A549 (cell line): Measurements from ENCODE around the gene TTC7B. TPM values are rescaled to one million over a fixed set of nuclear protein-coding genes. Genes with fewer than 3 reads are reported as not detected.

Experiments used
- ATAC-seq, 2 experiments: fragments of 200-7000 bp in 1 of 2; fragments of >200 bp in 1 of 2; cut with Nextera tagmentation in 1 of 2; cut with Tn5 transposase in 1 of 2; 3 replicates each; pipeline versions ENCODE4 v1.8.0 to v1.9.1; 2018 to 2020; ENCODE audit warnings: mild to moderate bottlenecking in 1 of 2, moderate library complexity in 1 of 2
- CTCF ChIA-PET: fragments of 300-600 bp; sonication (Branson Sonifier 250); formaldehyde crosslinking; extraction: SDS; loops from one replicate; lab custom pipeline; 2021; ENCODE audit warnings: antibody characterized with exemption, inconsistent platforms; lab: Yijun Ruan, JAX
- POLR2A ChIA-PET: fragments of 350-600 bp; formaldehyde crosslinking; extraction: SDS; loops from one replicate; lab custom pipeline; 2021; ENCODE audit warnings: antibody characterized with exemption, inconsistent platforms; lab: Yijun Ruan, JAX
- DNase-seq, 2 experiments: peaks; one replicate each; pipeline versions ENCODE4 v3.0.0 to v3.0.0-alpha.2; 2011 to 2016; ENCODE audit warnings: low read depth in 1 of 2, low spot score in 1 of 2
- FAIRE-seq: peaks from 2 replicates; lab custom pipeline; 2011; peaks lifted over from hg19 to GRCh38; lab: Jason Lieb, UNC
- H3K27ac ChIP-seq, 2 experiments: fragments of >200 bp; sonication (Bioruptor Twin); formaldehyde crosslinking; 3 replicates each; pipeline ENCODE4 v1.5.1; 2016 to 2017
- H3K4me1 ChIP-seq: fragments of >200 bp; sonication (Bioruptor Twin); formaldehyde crosslinking; 3 replicates; pipeline ENCODE4 v1.6.1; 2016
- H3K4me2 ChIP-seq: fragments of >200 bp; sonication (Bioruptor Twin); formaldehyde crosslinking; 3 replicates; pipeline ENCODE4 v1.6.1; 2016
- H3K4me3 ChIP-seq: fragments of >200 bp; sonication (Bioruptor Twin); formaldehyde crosslinking; 3 replicates; pipeline ENCODE4 v1.5.1; 2016
- H3K9me3 ChIP-seq: fragments of >200 bp; sonication (Bioruptor Twin); formaldehyde crosslinking; 3 replicates; pipeline ENCODE4 v1.6.1; 2016
- CBX2 ChIP-seq: fragments of 200-600 bp; sonication (generic); IDR thresholded peaks from 2 replicates; pipeline ENCODE4 v1.6.1; 2016; ENCODE audit warnings: low read depth, mild to moderate bottlenecking, borderline replicate concordance
- CHD4 ChIP-seq: fragments of 200-600 bp; sonication (generic); IDR thresholded peaks from 2 replicates; pipeline ENCODE4 v1.6.1; 2016; ENCODE audit warnings: antibody characterized with exemption, mild to moderate bottlenecking, borderline replicate concordance
- CTCF ChIP-seq: fragments of >200 bp; sonication (Bioruptor Twin); formaldehyde crosslinking; IDR thresholded peaks from 3 replicates; pipeline ENCODE4 v1.5.1; 2016
- E2F6 ChIP-seq: IDR thresholded peaks from 2 replicates; pipeline ENCODE4 v1.6.1; 2012; ENCODE audit warnings: low read depth, borderline replicate concordance
- EHMT2 ChIP-seq: fragments of 200-600 bp; sonication (generic); IDR thresholded peaks from 2 replicates; pipeline ENCODE4 v1.6.1; 2016; ENCODE audit warnings: antibody characterized with exemption, low read depth, mild to moderate bottlenecking, moderate library complexity
- ELK1 ChIP-seq: fragments of 150-350 bp; IDR thresholded peaks from 2 replicates; pipeline ENCODE4 v1.6.1; 2014; ENCODE audit warnings: low read depth, mild to moderate bottlenecking, low read length
- FOXS1 ChIP-seq: fragments of 250-450 bp; sonication (Bioruptor Pico); IDR thresholded peaks from 2 replicates; pipeline ENCODE4 v1.5.0; 2020; ENCODE audit warnings: mild to moderate bottlenecking, moderate library complexity
- HES2 ChIP-seq: fragments of >200 bp; sonication (Bioruptor Twin); formaldehyde crosslinking; IDR thresholded peaks from 2 replicates; pipeline ENCODE4 v1.6.1; 2016
- HEYL ChIP-seq: fragments of 250-450 bp; sonication (Bioruptor Pico); IDR thresholded peaks from 2 replicates; pipeline ENCODE4 v1.8.0; 2021; ENCODE audit warnings: mild to moderate bottlenecking, moderate library complexity
- HOXB13 ChIP-seq: fragments of 250-450 bp; sonication (Bioruptor Pico); IDR thresholded peaks from 2 replicates; pipeline ENCODE4 v1.5.0; 2020; ENCODE audit warnings: low read depth, mild to moderate bottlenecking, moderate library complexity
- HOXB5 ChIP-seq: fragments of 250-450 bp; sonication (Bioruptor Pico); IDR thresholded peaks from 2 replicates; pipeline ENCODE4 v1.5.0; 2020; ENCODE audit warnings: mild to moderate bottlenecking, moderate library complexity
- JUN ChIP-seq, 2 experiments: fragments of >200 bp; sonication (Bioruptor Twin); formaldehyde crosslinking; IDR thresholded peaks; 2 replicates in 1 of 2; 3 replicates in 1 of 2; pipeline ENCODE4 v1.6.1; 2016 to 2017
- KDM1A ChIP-seq: fragments of 200-600 bp; sonication (generic); IDR thresholded peaks from 2 replicates; pipeline ENCODE4 v1.6.1; 2016; ENCODE audit warnings: low read depth, mild to moderate bottlenecking
- KDM5A ChIP-seq: fragments of 200-600 bp; sonication (generic); IDR thresholded peaks from 2 replicates; pipeline ENCODE4 v1.6.1; 2016; ENCODE audit warnings: antibody characterized with exemption, mild to moderate bottlenecking
- MAZ ChIP-seq: fragments of 150-350 bp; IDR thresholded peaks from 2 replicates; pipeline ENCODE4 v1.6.1; 2014; ENCODE audit warnings: antibody characterized with exemption, low read depth, low read length, borderline replicate concordance
- MYC ChIP-seq: IDR thresholded peaks from 2 replicates; pipeline ENCODE4 v1.6.1; 2012; ENCODE audit warnings: mild to moderate bottlenecking, inconsistent platforms, low read length, improper control_type of control experiment, borderline replicate concordance
- NR3C1 ChIP-seq: fragments of >200 bp; sonication (Bioruptor Twin); formaldehyde crosslinking; IDR thresholded peaks from 3 replicates; pipeline ENCODE4 v1.6.1; 2017
- SMC3 ChIP-seq: fragments of >200 bp; sonication (Bioruptor Twin); formaldehyde crosslinking; IDR thresholded peaks from 3 replicates; pipeline ENCODE4 v1.6.1; 2018; ENCODE audit warnings: inconsistent platforms
- WGBS: methylation state at CpG from one replicate; pipeline ENCODE4 v1.1.6; 2017; ENCODE audit errors: missing lambda C conversion rate; 5-methylcytosine and 5-hydroxymethylcytosine counted together
- polyA plus RNA-seq, 4 experiments: library from polyadenylated mRNA; depleted of rRNA in 3 of 4; stranded (reverse); fragments of >200 nt; fragmentation: RNase III in 1 of 4; extraction: RNeasy Plus Mini Kit Qiagen cat#74134 plus additional on column Dnase treatment in 1 of 4; gene quantifications; 2 replicates in 3 of 4; 3 replicates in 1 of 4; pipeline ENCODE4 v1.2.3, GENCODE V29; 2011 to 2017
- TF ChIP-seq, protein P1 (sequence below): IDR thresholded peaks from 2 replicates; pipeline ENCODE4 v1.6.1; 2012
- TF ChIP-seq, protein P2 (sequence below): IDR thresholded peaks from 2 replicates; pipeline ENCODE4 v1.6.1; 2012

TTC7B gene
- polyA plus RNA-seq, 2 of the 4 experiments (the other 2 are of a cell fraction) = 16.6 to 28.0 TPM

DNA sequence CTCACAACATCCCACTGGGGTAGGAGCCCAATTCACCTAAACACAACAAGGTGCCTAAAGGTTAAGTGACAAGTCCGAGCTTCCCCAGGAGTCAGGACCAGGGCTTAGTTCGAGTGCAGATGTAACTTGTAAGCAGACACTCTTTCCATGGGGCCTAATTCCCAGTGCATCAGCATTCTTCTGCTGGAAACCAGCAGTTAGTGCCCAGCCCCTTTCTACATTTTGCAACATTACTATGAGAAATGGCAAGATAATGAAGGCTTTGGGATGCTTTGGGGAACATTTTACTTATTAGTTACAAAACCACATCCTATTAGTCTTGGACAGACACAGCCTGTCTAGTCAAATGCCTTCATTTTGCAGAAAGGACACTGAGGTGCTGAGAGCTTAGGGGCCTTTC is 239.6 kb downstream of the TTC7B start:
- WGBS = 68% methylated on average over 2 of the region's 2 CpGs
- CTCF ChIA-PET = no interaction called here

DNA sequence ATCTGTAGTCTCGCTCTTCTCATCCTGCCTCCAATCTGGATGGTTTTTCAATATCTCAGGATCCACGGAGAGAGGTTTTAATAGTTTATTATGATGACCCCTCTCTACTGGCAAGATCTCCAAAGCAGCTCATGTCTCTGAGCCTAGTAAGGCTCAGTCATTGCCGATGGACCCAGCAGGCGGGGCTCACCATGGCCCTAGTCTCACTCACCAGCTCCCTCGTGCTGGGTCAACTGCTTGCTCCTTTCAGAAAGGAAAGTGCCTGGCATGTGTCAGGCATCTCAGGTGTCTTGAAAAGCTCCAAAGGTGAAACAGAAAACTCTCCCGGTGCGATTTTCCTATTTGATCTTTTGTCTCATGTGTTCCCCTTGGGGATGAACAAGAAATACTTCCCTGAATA is 240.4 kb downstream of the TTC7B start:
- no peak for FAIRE-seq
- H3K4me3 ChIP-seq = no peak overlapping the region
- CTCF ChIA-PET = interaction anchor here (1.7 kb wide), 1 partner anchor 33 kb away, joined by 3 read pairs; no protein-coding TSS in a partner anchor
- 88% methylated on average over 7 of the region's 7 CpGs for WGBS
- no peaks in the 10 kb centered on the region for H3K4me1 ChIP-seq
- no peak for DNase-seq
- H3K27ac ChIP-seq = no peak overlapping the region
- H3K9me3 ChIP-seq = no peaks in the 10 kb centered on the region
- POLR2A ChIA-PET = no interaction called here
- H3K4me2 ChIP-seq = no peak overlapping the region
- ATAC-seq = no peak
- TF ChIP-seq KDM5A (no peak), MYC (no peak), HEYL (CRISPR knock-in tag) (no peak), FOXS1 (CRISPR knock-in tag) (no peak), CHD4 (no peak), E2F6 (no peak), ELK1 (no peak), EHMT2 (no peak), SMC3 (no peak)

More for the DNA sequence above, 239.6 kb downstream of the TTC7B start:
- no peak for FAIRE-seq
- POLR2A ChIA-PET = no interaction called here
- no peak overlapping the region for H3K27ac ChIP-seq
- no peak for ATAC-seq
- no peak for DNase-seq
- H3K4me1 ChIP-seq = no peaks in the 10 kb centered on the region
- no peaks in the 10 kb centered on the region for H3K9me3 ChIP-seq
- TF ChIP-seq, protein P1, sequence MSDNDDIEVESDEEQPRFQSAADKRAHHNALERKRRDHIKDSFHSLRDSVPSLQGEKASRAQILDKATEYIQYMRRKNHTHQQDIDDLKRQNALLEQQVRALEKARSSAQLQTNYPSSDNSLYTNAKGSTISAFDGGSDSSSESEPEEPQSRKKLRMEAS = no peak
- TF ChIP-seq HOXB5 (CRISPR knock-in tag) (no peak), KDM1A (no peak), CBX2 (no peak), CTCF (no peak), ELK1 (no peak), NR3C1 (no peak)
- no peak overlapping the region for H3K4me3 ChIP-seq
- H3K4me2 ChIP-seq = no peak overlapping the region

DNA sequence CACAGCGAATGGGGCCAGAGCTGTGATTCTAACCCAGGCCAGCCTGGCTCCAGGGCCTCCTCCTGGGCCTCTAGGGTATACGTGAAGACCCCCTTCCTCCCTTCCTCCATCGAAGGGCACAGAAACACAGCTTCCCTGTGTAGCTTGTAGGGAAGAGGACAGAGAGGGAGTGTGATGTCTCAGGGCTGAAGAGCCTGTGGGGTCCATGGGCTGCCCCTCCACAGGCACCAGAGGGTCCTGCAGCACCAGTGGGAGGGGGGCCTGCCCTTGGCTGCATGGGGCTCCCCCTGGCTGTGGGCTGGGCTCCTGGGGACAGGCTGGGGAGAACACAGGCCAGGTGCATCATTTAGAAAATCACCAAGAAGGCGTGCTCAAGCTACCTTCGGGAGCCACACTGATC is 240.9 kb downstream of the TTC7B start:
- Histone ChIP-seq H3K4me3 (no peak overlapping the region), H3K27ac (no peak overlapping the region), H3K4me2 (no peak overlapping the region), H3K9me3 (no peaks in the 10 kb centered on the region), H3K4me1 (no peaks in the 10 kb centered on the region)
- WGBS = 90% methylated on average over 5 of the region's 5 CpGs
- POLR2A ChIA-PET = no interaction called here
- FAIRE-seq (no peak), DNase-seq (no peak)
- TF ChIP-seq, protein P2, sequence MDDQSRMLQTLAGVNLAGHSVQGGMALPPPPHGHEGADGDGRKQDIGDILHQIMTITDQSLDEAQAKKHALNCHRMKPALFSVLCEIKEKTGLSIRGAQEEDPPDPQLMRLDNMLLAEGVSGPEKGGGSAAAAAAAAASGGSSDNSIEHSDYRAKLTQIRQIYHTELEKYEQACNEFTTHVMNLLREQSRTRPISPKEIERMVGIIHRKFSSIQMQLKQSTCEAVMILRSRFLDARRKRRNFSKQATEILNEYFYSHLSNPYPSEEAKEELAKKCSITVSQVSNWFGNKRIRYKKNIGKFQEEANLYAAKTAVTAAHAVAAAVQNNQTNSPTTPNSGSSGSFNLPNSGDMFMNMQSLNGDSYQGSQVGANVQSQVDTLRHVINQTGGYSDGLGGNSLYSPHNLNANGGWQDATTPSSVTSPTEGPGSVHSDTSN = no peak
- no peak for TF ChIP-seq HES2
- no peak for TF ChIP-seq MAZ
- TF ChIP-seq SMC3 = no peak
- no peak for TF ChIP-seq HOXB13
- no peak for TF ChIP-seq CTCF
- TF ChIP-seq ELK1 = no peak
- no peak for TF ChIP-seq JUN (IDR thresholded peaks at IDR 0.05)
- TF ChIP-seq, all 56 proteins: peak for 0
- no peak for ATAC-seq
- CTCF ChIA-PET = interaction anchor here (1.7 kb wide), 1 partner anchor 32 kb away, joined by 3 read pairs; no protein-coding TSS in a partner anchor
